Tibial nerve (tissue), 3 donors: ENCODE measurements around the gene XIRP2.

Experiments used
- POLR2A ChIP-seq, 2 donors: fragments of 450-650 bp; IDR thresholded peaks; one replicate each; pipeline ENCODE4 v1.6.1; 2017; ENCODE audit warnings: antibody characterized with exemption in 2 of 2, mild to moderate bottlenecking in 2 of 2, moderate library complexity in 2 of 2
- TF ChIP-seq, protein P1 (sequence below), 5 experiments: fragments of 200-600 bp in 3 of 5; fragments of 450-650 bp in 2 of 5; sonication (generic) in 3 of 5; IDR thresholded peaks; one replicate each; pipeline ENCODE4 v1.5.1; 2016 to 2019; ENCODE audit warnings: antibody characterized with exemption in 5 of 5, mild to moderate bottlenecking in 3 of 5, moderate library complexity in 2 of 5

DNA sequence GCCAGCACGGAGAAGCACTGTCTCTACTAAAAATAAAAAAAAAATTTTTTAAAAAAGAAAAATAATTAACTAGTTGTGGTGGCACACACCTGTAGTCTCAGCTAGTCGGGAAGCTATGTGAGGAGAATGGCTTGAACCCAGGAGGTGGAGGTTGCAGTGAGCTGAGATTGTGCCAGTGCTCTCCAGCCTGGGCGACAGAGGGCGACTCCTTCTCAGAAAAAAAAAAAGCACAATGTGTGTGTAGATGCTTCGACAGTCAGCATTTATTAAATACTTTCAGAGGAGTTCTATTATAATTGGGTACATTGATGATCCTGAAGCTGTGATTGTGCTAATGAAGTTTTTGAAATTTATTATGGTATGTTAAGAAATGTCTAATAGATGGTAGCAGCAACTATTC, 46.5 kb downstream of the XIRP2 start:
- TF ChIP-seq, protein P1, sequence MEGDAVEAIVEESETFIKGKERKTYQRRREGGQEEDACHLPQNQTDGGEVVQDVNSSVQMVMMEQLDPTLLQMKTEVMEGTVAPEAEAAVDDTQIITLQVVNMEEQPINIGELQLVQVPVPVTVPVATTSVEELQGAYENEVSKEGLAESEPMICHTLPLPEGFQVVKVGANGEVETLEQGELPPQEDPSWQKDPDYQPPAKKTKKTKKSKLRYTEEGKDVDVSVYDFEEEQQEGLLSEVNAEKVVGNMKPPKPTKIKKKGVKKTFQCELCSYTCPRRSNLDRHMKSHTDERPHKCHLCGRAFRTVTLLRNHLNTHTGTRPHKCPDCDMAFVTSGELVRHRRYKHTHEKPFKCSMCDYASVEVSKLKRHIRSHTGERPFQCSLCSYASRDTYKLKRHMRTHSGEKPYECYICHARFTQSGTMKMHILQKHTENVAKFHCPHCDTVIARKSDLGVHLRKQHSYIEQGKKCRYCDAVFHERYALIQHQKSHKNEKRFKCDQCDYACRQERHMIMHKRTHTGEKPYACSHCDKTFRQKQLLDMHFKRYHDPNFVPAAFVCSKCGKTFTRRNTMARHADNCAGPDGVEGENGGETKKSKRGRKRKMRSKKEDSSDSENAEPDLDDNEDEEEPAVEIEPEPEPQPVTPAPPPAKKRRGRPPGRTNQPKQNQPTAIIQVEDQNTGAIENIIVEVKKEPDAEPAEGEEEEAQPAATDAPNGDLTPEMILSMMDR (IDR thresholded peaks at IDR 0.05) = no peak
- TF ChIP-seq POLR2A (IDR thresholded peaks at IDR 0.05) = no peak
